ENCODE measurements around the gene TEX9.
A peak's percentile ranks its signal among the peaks of the same experiment; 100 is the strongest.
"Not testable (repeated sequence)": the region's sequence is repeated elsewhere in the genome, so short reads cannot be mapped to it uniquely, and the experiment has no call there.

The TEX9 gene

GRCh38 chr15:56365075-56365711 lies at the start of gene TEX9:
TSS of gene TEX9 (plus strand) at chr15:56365426. CDS start at chr15:56365451, 25 bp downstream.
- DNase-seq, result peak; percentile 67 to 74

GRCh38 chr15:56316561-56316960 lies 48.7 kb upstream of the TEX9 start:
- not testable (repeated sequence) for DNase-seq

- no peak for DNase-seq
Measured at GRCh38 chr15:56320316-56320715, 44.9 kb upstream of the TEX9 start.

GRCh38 chr15:56320861-56321260 lies 44.4 kb upstream of the TEX9 start:
- DNase-seq, result no peak

GRCh38 chr15:56322444-56322843 lies 42.8 kb upstream of the TEX9 start:
- no peak for DNase-seq

- DNase-seq, result no peak
Measured at GRCh38 chr15:56323435-56323834, 41.8 kb upstream of the TEX9 start.

- DNase-seq, result no peak
Measured at GRCh38 chr15:56325186-56325585, 40.0 kb upstream of the TEX9 start.

GRCh38 chr15:56327721-56328502 lies 37.3 kb upstream of the TEX9 start:
- no peak for DNase-seq

GRCh38 chr15:56337084-56337725 lies 28.0 kb upstream of the TEX9 start:
- no peak for DNase-seq

GRCh38 chr15:56339594-56339993 lies 25.6 kb upstream of the TEX9 start:
- no peak for DNase-seq

GRCh38 chr15:56341201-56341600 lies 24.0 kb upstream of the TEX9 start:
- DNase-seq, result no peak

GRCh38 chr15:56342653-56343052 lies 22.6 kb upstream of the TEX9 start:
- DNase-seq, result no peak

- DNase-seq, result no peak
Measured at GRCh38 chr15:56343879-56344278, 21.3 kb upstream of the TEX9 start.

GRCh38 chr15:56344336-56344735 lies 20.9 kb upstream of the TEX9 start:
- DNase-seq, result no peak

- DNase-seq, result no peak
Measured at GRCh38 chr15:56346414-56346813, 18.8 kb upstream of the TEX9 start.

- no peak for DNase-seq
Measured at GRCh38 chr15:56349554-56349953, 15.7 kb upstream of the TEX9 start.

- DNase-seq, result no peak
Measured at GRCh38 chr15:56351353-56351752, 13.9 kb upstream of the TEX9 start.

GRCh38 chr15:56351957-56352506 lies 13.2 kb upstream of the TEX9 start:
- DNase-seq, result no peak

- DNase-seq, result no peak
Measured at GRCh38 chr15:56353119-56353518, 12.1 kb upstream of the TEX9 start.

- DNase-seq, result no peak
Measured at GRCh38 chr15:56353740-56354139, 11.5 kb upstream of the TEX9 start.

GRCh38 chr15:56356616-56357015 lies 8.6 kb upstream of the TEX9 start:
- DNase-seq, result no peak

- DNase-seq, result no peak
Measured at GRCh38 chr15:56358604-56359003, 6.6 kb upstream of the TEX9 start.

GRCh38 chr15:56361987-56362386 lies 3.2 kb upstream of the TEX9 start:
- no peak for DNase-seq

GRCh38 chr15:56366211-56366610 lies 985 bp downstream of the TEX9 start:
- no peak for DNase-seq

Measured in CD4-positive, alpha-beta T cell treated with Interleukin-1 beta for 1 hour (primary cell).